ENCODE data around the gene FBXL16. TPM values are rescaled to one million over a fixed set of nuclear protein-coding genes. Genes with fewer than 3 reads are reported as not detected.

The FBXL16 gene
- total and polyA plus RNA-seq, 9 of the 15 experiments (the other 6 are each of a cell fraction or from before 2014, with no cell fraction given): 0.21 to 8.2 (median 1.7) TPM

- TF ChIP-seq CTCFL (IDR thresholded peaks at IDR 0.05; ENCODE audit: borderline replicate concordance, insufficient read depth, low read depth, low read length, poor library complexity, severe bottlenecking): peak; percentile 69
- no peak for TF ChIP-seq SRSF1 (IDR thresholded peaks at IDR 0.05; ENCODE audit: low read depth, low read length)
- TF ChIP-seq NR0B1 (IDR thresholded peaks at IDR 0.05; ENCODE audit: partially characterized antibody): no peak
- TF ChIP-seq RCOR1 (IDR thresholded peaks at IDR 0.05; ENCODE audit: borderline replicate concordance in 1 of 2, low read depth in 2 of 2, low read length in 2 of 2): 0 out of 4 replicates have a peak, but pooled peaks of 1 of the 2 experiments have one; percentile 22
- no peak for TF ChIP-seq MXD1 (CRISPR knock-in tag; IDR thresholded peaks at IDR 0.05; ENCODE audit: borderline replicate concordance, poor library complexity, severe bottlenecking)
- TF ChIP-seq CREBBP (IDR thresholded peaks at IDR 0.05; ENCODE audit: low read depth, low read length): no peak
- TF ChIP-seq CREB3L1 (IDR thresholded peaks at IDR 0.05; ENCODE audit: borderline replicate concordance, low read depth): peak; percentile 84
- no peak for TF ChIP-seq KAT8 (IDR thresholded peaks at IDR 0.05; ENCODE audit: low read depth)
- no peak for TF ChIP-seq ZC3H11A (IDR thresholded peaks at IDR 0.05; ENCODE audit: low read depth, low read length)
- TF ChIP-seq SMAD2 (IDR thresholded peaks at IDR 0.05; ENCODE audit: low read depth, low read length): no peak
- TF ChIP-seq SREBF2 (CRISPR knock-in tag; IDR thresholded peaks at IDR 0.05): no peak
- peak; percentile 34 for TF ChIP-seq ZNF282 (CRISPR knock-in tag; IDR thresholded peaks at IDR 0.05)
- 0 out of 2 replicates have a peak, but pooled peaks have one; percentile 4 for TF ChIP-seq SAFB (IDR thresholded peaks at IDR 0.05; ENCODE audit: borderline replicate concordance, low read depth, low read length)
- no peak; the same call in 1 of the 2 replicates for TF ChIP-seq MBD2 (IDR thresholded peaks at IDR 0.05; ENCODE audit: borderline replicate concordance, low read depth)
- TF ChIP-seq ZNF76 (CRISPR knock-in tag; IDR thresholded peaks at IDR 0.05; ENCODE audit: borderline replicate concordance): peak; percentile 57; the same call in 1 of the 2 replicates
- TF ChIP-seq RBM25 (IDR thresholded peaks at IDR 0.05; ENCODE audit: low read depth, low read length, severe bottlenecking): peak; percentile 42
- TF ChIP-seq HES1 (IDR thresholded peaks at IDR 0.05; ENCODE audit: low read depth): no peak
- peak; percentile 78 to 84; a peak in 3 of 4 replicates for TF ChIP-seq NRF1 (conservative IDR thresholded peaks at IDR 0.05 in 1 of 2, IDR thresholded peaks at IDR 0.05 in 1 of 2)
- TF ChIP-seq PHTF2 (CRISPR knock-in tag; IDR thresholded peaks at IDR 0.05): no peak
- no peak for TF ChIP-seq ZZZ3 (IDR thresholded peaks at IDR 0.05)
- no peak for TF ChIP-seq SMAD1 (IDR thresholded peaks at IDR 0.05; ENCODE audit: low read depth, low read length, partially characterized antibody)
Measured at GRCh38 chr16:720990-721764, 15.6 kb upstream of the FBXL16 start, which contains the start of gene ANTKMT (continued).

Measured in K562 (cell line).